Right hindlimb (tissue), 1 donor: ENCODE data around the gene TRIM67.
A peak's percentile ranks its signal among the peaks of the same experiment; 100 is the strongest.
"Not testable (repeated sequence)": the region's sequence is repeated elsewhere in the genome, so short reads cannot be mapped to it uniquely, and the experiment has no call there.

Source experiments
- DNase-seq: peaks from one replicate; pipeline ENCODE4 v3.0.0-alpha.2; 2018

TRIM67 gene

GRCh38 chr1:231161667-231162296 lies at the start of gene TRIM67:
Gene TRIM67, plus strand, starts transcription at chr1:231162058. Its CDS starts 912 bp downstream, at chr1:231162970.
- DNase-seq: no peak

GRCh38 chr1:231116738-231117137 lies 45.1 kb upstream of the TRIM67 start:
- no peak for DNase-seq

- no peak for DNase-seq
These were observed 43.0 kb upstream of the TRIM67 start for GRCh38 chr1:231118704-231119453.

GRCh38 chr1:231121533-231121932 lies 40.3 kb upstream of the TRIM67 start:
- DNase-seq: peak; percentile 38

GRCh38 chr1:231122143-231122542 lies 39.7 kb upstream of the TRIM67 start:
- DNase-seq: no peak

GRCh38 chr1:231124746-231125145 lies 37.1 kb upstream of the TRIM67 start:
- DNase-seq: no peak

GRCh38 chr1:231125972-231126580 lies 35.8 kb upstream of the TRIM67 start:
- no peak for DNase-seq

- not testable (repeated sequence) for DNase-seq
These were observed 34.8 kb upstream of the TRIM67 start for GRCh38 chr1:231127106-231127505.

GRCh38 chr1:231128471-231128870 lies 33.4 kb upstream of the TRIM67 start:
- DNase-seq: not testable (repeated sequence)

GRCh38 chr1:231130544-231130943 lies 31.3 kb upstream of the TRIM67 start:
- DNase-seq: no peak

GRCh38 chr1:231132591-231132990 lies 29.3 kb upstream of the TRIM67 start:
- DNase-seq: not testable (repeated sequence)

GRCh38 chr1:231134624-231135023 lies 27.2 kb upstream of the TRIM67 start:
- DNase-seq: no peak

GRCh38 chr1:231138236-231138635 lies 23.6 kb upstream of the TRIM67 start:
- DNase-seq: no peak

- DNase-seq: peak; percentile 58
These were observed 22.7 kb upstream of the TRIM67 start for GRCh38 chr1:231139125-231139649.

GRCh38 chr1:231139659-231140654 lies 21.9 kb upstream of the TRIM67 start:
- DNase-seq: peak; percentile 70

- DNase-seq: no peak
These were observed 17.3 kb upstream of the TRIM67 start for GRCh38 chr1:231144416-231145193.

GRCh38 chr1:231147896-231148295 lies 14.0 kb upstream of the TRIM67 start:
- DNase-seq: no peak

GRCh38 chr1:231151811-231152210 lies 10.0 kb upstream of the TRIM67 start:
- DNase-seq: no peak

GRCh38 chr1:231153726-231154125 lies 8.1 kb upstream of the TRIM67 start:
- DNase-seq: no peak

- DNase-seq: no peak
These were observed 6.0 kb upstream of the TRIM67 start for GRCh38 chr1:231155808-231156207.

GRCh38 chr1:231157311-231157710 lies 4.5 kb upstream of the TRIM67 start:
- DNase-seq: no peak

- not testable (repeated sequence) for DNase-seq
These were observed 3.7 kb upstream of the TRIM67 start for GRCh38 chr1:231158141-231158540.
